Stimulated activated naive CD4-positive, alpha-beta T cell (primary cell): Measurements from ENCODE around the gene ESF1.

Source experiments
- DNase-seq, 6 experiments: peaks; one replicate each; lab custom pipeline; 2025; lab: John Stamatoyannopoulos, UW

Gene ESF1

DNA sequence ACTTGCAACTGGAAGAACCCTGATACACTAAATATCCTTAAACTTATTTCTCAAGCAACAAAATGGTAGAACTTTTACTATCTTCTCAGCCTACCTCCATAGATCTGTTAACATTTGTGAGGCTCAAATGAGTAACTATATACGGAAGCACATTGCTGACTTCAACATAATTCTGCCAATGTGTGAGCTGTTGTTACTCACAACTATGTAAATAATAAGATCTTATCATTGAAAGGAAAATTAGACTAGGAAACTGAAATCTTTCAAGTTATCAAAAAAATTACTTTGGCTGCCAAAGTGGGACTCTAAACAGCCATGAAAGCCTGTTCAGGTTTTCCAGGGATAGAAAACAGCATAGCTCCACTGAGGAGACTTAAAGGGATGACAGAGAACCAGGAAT lies 105.8 kb downstream of the ESF1 start:
- no peak for DNase-seq

DNA sequence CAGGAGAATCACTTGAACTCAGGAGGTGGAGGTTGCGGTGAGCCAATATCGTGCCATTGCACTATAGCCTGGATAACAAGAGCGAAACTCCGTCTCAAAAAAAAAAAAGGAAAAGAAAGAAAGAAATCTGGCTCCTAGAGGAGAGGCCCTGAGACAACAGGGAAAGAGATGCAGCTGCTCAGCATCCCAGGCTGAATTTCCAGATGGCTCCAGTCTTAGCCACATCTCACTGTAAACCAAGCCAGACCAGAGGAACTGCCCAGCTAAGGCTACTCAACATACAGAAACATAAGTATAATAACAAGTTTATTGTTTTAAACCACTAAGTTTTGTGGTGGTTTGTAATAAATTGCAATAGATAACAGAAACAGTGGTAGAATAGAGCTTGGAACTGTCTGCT lies 107.5 kb downstream of the ESF1 start:
- no peak for DNase-seq

DNA sequence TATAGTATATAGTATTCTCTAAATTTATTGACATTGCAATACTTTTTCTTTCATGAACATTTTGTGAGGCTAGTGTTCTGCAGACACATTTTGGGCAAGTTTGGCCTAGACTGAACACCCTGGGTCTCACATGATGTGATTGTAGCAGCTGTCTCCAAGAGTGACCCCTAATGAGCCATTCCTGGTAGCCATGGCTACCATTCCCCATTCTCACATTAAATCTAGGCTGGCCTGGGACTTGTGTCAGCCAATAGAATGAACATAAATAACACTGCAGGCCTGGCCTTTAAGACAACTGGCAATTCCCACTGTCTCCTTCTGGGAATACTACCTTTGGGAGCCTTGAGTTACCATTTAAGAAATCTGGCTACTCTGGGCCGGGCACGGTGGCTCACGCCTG lies 108.0 kb downstream of the ESF1 start:
- no peak for DNase-seq

DNA sequence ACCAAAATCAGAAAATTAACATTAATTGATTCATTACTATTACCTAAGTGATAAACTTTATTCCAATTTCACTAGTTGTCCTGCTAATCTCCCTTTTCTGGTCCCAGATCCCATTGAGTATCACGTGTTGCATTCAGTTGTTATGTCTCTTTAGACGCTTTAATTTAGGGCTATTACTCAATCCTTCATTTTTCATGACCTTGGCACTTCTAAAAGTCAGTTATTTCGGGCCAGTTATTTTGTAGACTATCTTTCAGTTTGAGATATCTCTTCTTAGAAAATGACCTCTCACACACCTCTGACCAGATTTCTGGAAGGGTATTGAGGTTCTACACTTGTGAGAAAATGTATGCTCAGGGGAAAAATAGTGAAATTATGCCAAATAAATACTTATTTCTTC lies 112.0 kb downstream of the ESF1 start:
- DNase-seq = no peak

DNA sequence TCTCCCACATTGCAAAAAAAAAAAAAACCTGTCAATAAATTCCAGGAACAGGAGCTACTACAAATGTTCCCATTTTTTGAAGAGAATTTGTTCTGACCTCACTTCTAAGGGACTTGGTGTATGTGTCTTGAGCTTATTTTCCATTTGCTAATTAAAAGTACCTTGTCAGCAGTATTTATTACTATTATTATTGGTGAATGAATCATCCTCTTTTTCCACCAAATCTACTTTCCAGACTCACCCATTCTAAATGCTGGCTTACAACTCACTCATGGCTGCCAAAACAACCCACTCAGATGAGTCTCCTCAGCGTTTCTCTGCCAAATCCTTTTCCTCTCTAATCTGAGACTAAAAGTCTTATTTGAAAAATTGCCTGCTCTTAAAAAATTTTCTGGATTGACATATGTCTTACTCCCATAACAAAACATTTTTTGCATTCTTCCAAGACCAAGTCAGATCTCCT lies 112.8 kb downstream of the ESF1 start:
- DNase-seq = no peak

DNA sequence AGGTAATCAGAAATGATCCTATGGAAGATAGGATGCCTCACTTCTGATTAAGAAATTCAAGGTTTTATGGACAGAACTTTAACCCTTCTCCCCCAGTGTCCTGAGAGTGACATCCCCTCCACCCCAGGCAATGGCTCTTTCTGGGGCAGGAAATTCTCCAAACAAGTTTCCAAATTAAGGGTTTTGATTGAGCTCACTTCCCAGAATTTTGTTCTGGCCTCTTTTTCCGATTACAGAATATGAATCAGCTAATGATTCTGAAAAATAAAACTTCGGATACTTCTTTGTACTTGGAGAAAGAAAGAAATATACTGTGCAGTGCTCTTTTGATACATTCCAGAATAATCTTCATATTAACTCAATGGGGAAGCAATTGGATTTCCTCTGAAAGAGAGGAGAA lies 113.2 kb downstream of the ESF1 start:
- DNase-seq = no peak

DNA sequence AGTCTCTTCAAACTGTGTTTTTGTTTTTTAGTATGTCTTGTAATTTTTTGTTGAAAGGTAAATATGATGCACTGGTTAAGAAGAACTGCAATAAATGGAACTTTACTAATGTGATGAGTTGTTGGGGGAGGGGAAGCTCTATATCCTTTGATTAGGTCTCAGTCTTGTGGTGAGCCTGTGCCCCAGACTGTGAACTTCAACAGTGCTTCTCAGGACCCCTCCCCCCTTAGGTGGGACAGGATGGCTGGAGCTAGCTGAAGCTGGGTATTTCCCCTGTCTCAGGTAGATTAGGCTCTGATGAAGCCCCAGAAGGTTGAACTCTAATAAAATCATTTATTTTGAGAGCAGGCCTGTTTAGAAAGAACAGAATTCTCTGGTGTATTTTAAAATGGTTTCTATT lies 114.6 kb downstream of the ESF1 start:
- DNase-seq = no peak

DNA sequence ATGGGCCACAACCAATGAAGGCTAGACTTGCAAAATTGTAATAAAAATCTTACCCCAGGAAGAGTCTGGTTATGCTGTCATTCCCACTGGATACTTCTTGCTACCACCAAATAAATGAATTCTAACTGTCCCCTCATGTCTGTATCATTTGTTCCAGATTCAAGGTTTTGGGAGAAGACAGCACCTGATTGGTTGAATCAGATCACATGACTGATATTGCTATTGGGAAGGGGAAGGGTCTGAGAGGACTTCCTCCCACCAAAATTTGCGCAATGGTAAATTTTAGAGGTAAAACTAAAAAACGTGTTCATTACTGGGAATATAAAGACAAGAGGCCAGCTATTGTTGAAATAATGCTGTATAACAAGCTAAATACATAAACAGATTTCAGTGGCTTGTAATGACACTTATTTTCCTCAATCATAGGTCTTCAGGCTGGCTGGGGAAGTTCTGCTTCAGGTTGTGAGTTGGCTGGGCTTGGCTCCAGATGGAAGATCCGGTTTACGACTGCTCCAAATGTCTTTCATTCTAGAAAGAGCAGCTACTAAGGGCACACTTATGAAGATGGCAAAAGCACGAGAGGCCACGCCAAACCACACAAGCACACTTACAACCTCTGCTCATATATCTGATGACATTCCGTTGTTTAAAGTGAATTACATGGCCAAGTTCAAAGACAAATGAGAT lies 118.9 kb downstream of the ESF1 start:
- DNase-seq = no peak
